Thyroid gland (tissue), 4 donors: ENCODE results near the gene MSMO1. TPM values are rescaled to one million over a fixed set of nuclear protein-coding genes. Genes with fewer than 3 reads are reported as not detected.

Source experiments
- DNase-seq, 2 donors: peaks; one replicate each; pipeline ENCODE4 v3.0.0-alpha.2; 2019
- H3K27ac ChIP-seq, 3 donors: fragments of 200-600 bp; sonication (generic); 1 replicate in 2 of 3; 2 replicates in 1 of 3; pipeline ENCODE4 v1.5.1; 2016 to 2019; ENCODE audit warnings: mild to moderate bottlenecking in 1 of 3, moderate library complexity in 1 of 3
- H3K27me3 ChIP-seq: fragments of 200-600 bp; sonication (generic); one replicate; pipeline ENCODE4 v1.5.1; 2019
- H3K36me3 ChIP-seq, 2 donors: fragments of 200-600 bp; sonication (generic); one replicate each; pipeline ENCODE4 v1.5.1; 2016 to 2019
- H3K4me1 ChIP-seq, 2 donors: fragments of 200-600 bp; sonication (generic); one replicate each; pipeline ENCODE4 v1.5.1; 2017 to 2019
- H3K4me3 ChIP-seq, 3 donors: fragments of 200-600 bp; sonication (generic); replicated peaks in 1 of 3; 1 replicate in 2 of 3; 2 replicates in 1 of 3; pipeline ENCODE4 v1.5.1; 2016; ENCODE audit warnings: mild to moderate bottlenecking in 1 of 3
- H3K9me3 ChIP-seq: fragments of 200-600 bp; sonication (generic); one replicate; pipeline ENCODE4 v1.5.1; 2017
- POLR2A ChIP-seq, 2 donors: fragments of 450-650 bp; IDR thresholded peaks; one replicate each; pipeline ENCODE4 v1.6.1; 2017; ENCODE audit warnings: antibody characterized with exemption in 2 of 2, mild to moderate bottlenecking in 2 of 2, moderate library complexity in 1 of 2
- WGBS, 2 donors: methylation state at CpG; one replicate each; pipeline ENCODE4 v1.1.5; 2017; 5-methylcytosine and 5-hydroxymethylcytosine counted together
- intact Hi-C: fragments of 100-400 bp; cut with DNase I; formaldehyde crosslinking; loops from one replicate; pipeline ENCODE4 v1.15.1; 2023
- total RNA-seq, 4 donors: library from RNA; depleted of rRNA; stranded (reverse); fragments of >200 nt; gene quantifications; one replicate each; pipeline ENCODE4 v1.2.3, GENCODE V29; 2016
- TF ChIP-seq, protein P1 (sequence below), 6 experiments: fragments of 200-600 bp in 3 of 6; fragments of 450-650 bp in 3 of 6; sonication (generic) in 3 of 6; IDR thresholded peaks; one replicate each; pipeline ENCODE4 v1.5.1; 2016 to 2019; ENCODE audit warnings: antibody characterized with exemption in 6 of 6, mild to moderate bottlenecking in 2 of 6, inconsistent platforms in 1 of 6, moderate library complexity in 1 of 6

The MSMO1 gene
- total RNA-seq, 4 donors from 2014 or later: 27.7 to 39.7 (median 32.7) TPM

DNA sequence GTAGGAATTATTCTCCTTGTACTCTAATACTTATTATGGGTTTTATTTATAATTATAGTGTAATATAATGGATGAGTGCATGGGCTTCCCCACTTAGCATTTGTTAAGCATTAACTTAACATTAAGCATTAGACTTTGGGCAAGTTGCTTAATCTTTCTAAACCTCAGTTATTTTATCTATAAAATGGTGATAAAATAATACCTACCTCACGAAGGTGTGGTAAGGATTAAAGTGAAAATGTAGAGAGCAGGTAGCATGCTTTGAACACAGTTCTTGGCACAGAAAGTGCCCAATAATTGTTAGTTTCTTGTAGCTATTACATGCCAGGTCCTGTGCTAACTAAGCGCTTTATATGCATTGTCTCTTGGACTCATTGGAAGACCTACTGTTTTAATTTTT lies 2.6 kb downstream of the MSMO1 start:
- no peak overlapping the region for H3K27ac ChIP-seq
- H3K4me1 ChIP-seq: peaks cover 6 to 11% of the 10 kb centered on the region in 2 donors
- H3K27me3 ChIP-seq: no peaks in the 10 kb centered on the region
- intact Hi-C loops: no loop called here
- H3K4me3 ChIP-seq: no peak overlapping the region
- TF ChIP-seq, protein P1, sequence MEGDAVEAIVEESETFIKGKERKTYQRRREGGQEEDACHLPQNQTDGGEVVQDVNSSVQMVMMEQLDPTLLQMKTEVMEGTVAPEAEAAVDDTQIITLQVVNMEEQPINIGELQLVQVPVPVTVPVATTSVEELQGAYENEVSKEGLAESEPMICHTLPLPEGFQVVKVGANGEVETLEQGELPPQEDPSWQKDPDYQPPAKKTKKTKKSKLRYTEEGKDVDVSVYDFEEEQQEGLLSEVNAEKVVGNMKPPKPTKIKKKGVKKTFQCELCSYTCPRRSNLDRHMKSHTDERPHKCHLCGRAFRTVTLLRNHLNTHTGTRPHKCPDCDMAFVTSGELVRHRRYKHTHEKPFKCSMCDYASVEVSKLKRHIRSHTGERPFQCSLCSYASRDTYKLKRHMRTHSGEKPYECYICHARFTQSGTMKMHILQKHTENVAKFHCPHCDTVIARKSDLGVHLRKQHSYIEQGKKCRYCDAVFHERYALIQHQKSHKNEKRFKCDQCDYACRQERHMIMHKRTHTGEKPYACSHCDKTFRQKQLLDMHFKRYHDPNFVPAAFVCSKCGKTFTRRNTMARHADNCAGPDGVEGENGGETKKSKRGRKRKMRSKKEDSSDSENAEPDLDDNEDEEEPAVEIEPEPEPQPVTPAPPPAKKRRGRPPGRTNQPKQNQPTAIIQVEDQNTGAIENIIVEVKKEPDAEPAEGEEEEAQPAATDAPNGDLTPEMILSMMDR (IDR thresholded peaks at IDR 0.05): no peak
- no peak for TF ChIP-seq POLR2A (IDR thresholded peaks at IDR 0.05)
- no peaks in the 10 kb centered on the region for H3K9me3 ChIP-seq
- 95 to 98% methylated on average over 2 of the region's 2 CpGs for WGBS, 2 donors
- no peaks in the 10 kb centered on the region for H3K36me3 ChIP-seq
- DNase-seq: no peak

DNA sequence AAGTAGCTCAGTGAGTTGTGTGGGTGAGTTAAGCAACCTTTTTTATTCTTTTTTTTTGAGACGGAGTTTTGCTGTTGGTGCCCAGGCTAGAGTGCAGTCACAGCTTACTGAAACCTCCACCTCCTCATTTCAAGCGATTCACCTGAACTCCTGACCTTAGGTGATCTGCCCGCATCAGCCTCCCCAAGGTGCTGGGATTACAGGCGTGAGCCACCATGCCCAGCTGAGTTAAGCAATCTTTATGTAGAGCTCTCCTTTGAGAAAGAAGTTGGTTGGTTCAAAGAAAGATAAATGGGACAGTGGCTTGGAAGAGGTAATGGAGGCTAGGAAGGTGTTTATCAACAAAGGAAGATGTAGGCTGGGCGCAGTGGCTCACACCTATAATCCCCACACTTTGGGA lies 3.2 kb downstream of the MSMO1 start:
- H3K27me3 ChIP-seq: no peaks in the 10 kb centered on the region
- intact Hi-C loops: no loop called here
- 93 to 95% methylated on average over 5 of the region's 5 CpGs for WGBS, 2 donors
- no peak overlapping the region for H3K4me3 ChIP-seq
- no peak for DNase-seq
- TF ChIP-seq, protein P1 (IDR thresholded peaks at IDR 0.05): no peak
- no peak for TF ChIP-seq POLR2A (IDR thresholded peaks at IDR 0.05)
- no peak overlapping the region for H3K27ac ChIP-seq
- no peaks in the 10 kb centered on the region for H3K9me3 ChIP-seq
- H3K36me3 ChIP-seq: no peaks in the 10 kb centered on the region
- H3K4me1 ChIP-seq: peaks cover 6 to 9% of the 10 kb centered on the region in 2 donors

DNA sequence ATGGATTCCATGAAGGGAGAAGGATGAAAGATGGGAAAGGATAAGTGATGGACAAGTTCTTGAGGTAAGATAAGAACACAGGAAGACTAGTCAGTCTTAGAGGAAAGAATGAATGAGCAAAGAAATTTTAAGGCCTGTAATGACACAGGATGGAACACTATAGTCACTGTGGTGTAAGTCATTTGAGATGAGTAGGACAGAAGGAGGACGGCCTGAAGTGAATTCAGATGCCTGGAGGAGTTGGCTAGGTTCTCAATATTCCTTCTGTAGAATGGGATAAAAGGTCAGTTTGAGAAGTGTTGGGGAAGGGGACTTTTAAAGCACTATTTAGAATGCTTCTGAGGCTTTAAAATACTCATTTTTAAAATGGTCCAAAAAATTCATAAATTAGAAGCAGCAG lies 3.9 kb downstream of the MSMO1 start:
- no peaks in the 10 kb centered on the region for H3K36me3 ChIP-seq
- DNase-seq: no peak
- H3K4me3 ChIP-seq: no peak overlapping the region
- H3K9me3 ChIP-seq: no peaks in the 10 kb centered on the region
- peaks cover 2 to 6% of the 10 kb centered on the region in 2 donors for H3K4me1 ChIP-seq
- 88 to 95% methylated on average over 1 of the region's 1 CpG for WGBS, 2 donors
- no peak overlapping the region for H3K27ac ChIP-seq
- no peak for TF ChIP-seq POLR2A (IDR thresholded peaks at IDR 0.05)
- TF ChIP-seq, protein P1 (IDR thresholded peaks at IDR 0.05): no peak
- intact Hi-C loops: no loop called here
- no peaks in the 10 kb centered on the region for H3K27me3 ChIP-seq

DNA sequence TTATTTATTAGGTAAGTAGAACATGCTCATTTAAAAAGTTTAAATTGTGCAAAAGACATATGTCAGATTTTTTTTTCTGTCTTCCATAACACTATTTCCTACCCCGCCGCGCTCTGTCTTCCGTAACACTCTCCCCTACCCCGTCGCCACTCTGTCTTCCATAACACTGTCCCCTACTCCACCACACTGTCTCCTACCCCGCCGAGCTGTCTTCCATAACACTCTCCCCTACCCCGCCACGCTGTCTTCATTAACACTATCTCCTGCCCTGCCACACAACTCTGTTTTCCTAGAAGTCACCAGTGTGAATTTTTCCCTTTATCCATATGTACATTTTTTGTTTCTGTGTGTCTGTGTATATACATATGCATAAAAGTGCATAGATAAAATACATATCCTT lies 4.4 kb downstream of the MSMO1 start:
- Histone ChIP-seq H3K9me3 (no peaks in the 10 kb centered on the region), H3K36me3 (no peaks in the 10 kb centered on the region), H3K27ac (no peak overlapping the region), H3K4me1 (peaks cover 0 to 6% of the 10 kb centered on the region in 2 donors), H3K27me3 (no peaks in the 10 kb centered on the region), H3K4me3 (no peak overlapping the region)
- DNase-seq: no peak
- no peak for TF ChIP-seq POLR2A (IDR thresholded peaks at IDR 0.05)
- TF ChIP-seq, protein P1 (IDR thresholded peaks at IDR 0.05): no peak
- 89 to 91% methylated on average over 10 of the region's 10 CpGs for WGBS, 2 donors
- intact Hi-C loops: no loop called here

DNA sequence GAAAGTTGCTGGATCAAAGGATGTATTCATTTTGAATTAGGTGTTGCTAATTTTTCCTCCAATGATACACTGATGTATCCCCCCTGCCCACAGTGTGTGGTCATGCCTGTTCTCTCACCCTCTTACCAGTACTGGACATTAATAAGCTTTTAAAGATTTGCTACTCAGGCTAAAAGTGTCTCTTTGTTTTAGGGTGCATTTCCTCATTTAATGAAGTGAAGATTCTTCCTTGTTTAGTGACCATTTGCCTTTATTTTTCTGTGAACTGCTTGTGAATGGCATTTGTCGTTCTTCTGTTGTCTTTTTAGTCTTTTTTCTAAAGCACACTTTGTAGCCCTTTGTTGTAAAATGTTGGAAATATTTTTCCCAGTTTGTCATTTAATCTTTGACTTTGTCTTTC lies 5.0 kb downstream of the MSMO1 start:
- Histone ChIP-seq H3K36me3 (no peaks in the 10 kb centered on the region), H3K9me3 (no peaks in the 10 kb centered on the region), H3K27ac (no peak overlapping the region), H3K4me1 (peaks cover 0 to 6% of the 10 kb centered on the region in 2 donors), H3K27me3 (no peaks in the 10 kb centered on the region), H3K4me3 (no peak overlapping the region)
- WGBS, 2 donors: 63 to 65% methylated on average over 1 of the region's 1 CpG
- no peak for TF ChIP-seq POLR2A (IDR thresholded peaks at IDR 0.05)
- TF ChIP-seq, protein P1 (IDR thresholded peaks at IDR 0.05): no peak
- intact Hi-C loops: no loop called here
- DNase-seq: no peak
